Stimulated activated CD4-positive, alpha-beta T cell treated with anti-CD3 and anti-CD28 coated beads, Interleukin-12 subunit alpha, Interleukin-12 subunit beta, amount 100 ng/mL, for 48 hours (primary cell): ENCODE data around the gene ERRFI1.

Experiments used
- DNase-seq, 3 donors: peaks; one replicate each; pipeline ENCODE4 v3.0.0-alpha.2; 2020; ENCODE audit warnings: low read depth in 2 of 3, low spot score in 1 of 3

The ERRFI1 gene

DNA sequence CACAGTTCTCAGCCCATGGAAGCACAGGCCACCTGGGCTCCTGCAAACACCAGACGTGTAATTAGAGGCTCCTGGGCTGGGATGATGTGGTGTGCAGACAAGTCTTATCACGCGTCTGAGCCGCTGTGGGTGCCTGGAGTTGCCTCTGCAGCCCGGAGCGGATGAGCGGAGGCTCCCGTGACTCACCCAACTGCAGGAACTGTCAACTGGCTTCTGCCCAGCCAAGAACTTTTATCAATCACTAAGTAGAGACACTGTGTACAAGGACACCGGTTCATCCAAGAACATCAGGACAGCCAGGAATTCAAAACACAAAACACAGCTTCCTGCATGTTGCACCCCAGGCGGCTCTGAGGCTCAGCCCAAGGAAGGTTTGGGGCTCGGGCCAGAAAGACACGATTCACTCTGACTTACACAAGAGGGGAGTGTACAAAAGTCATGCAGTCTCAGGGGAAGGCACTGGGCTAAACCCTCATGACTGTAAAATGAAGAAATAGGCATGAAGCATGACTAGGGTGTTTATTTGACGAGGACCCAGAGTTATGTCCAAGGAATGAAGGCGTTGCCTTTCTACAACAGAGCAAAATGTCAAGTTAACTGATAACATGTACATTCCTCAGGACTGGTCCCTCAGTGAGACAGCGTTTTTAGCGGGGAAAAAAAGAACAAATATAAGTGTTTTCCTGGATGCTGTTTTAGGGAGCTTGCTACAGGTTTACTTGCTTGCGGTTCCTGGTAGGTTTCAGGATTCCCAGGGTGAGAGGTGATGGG lies 21.1 kb downstream of the ERRFI1 start:
- DNase-seq = no peak

GRCh38 chr1:8004113-8004802 lies 21.9 kb downstream of the ERRFI1 start:
- no peak for DNase-seq

GRCh38 chr1:8003438-8004112 lies 22.5 kb downstream of the ERRFI1 start:
- no peak for DNase-seq

GRCh38 chr1:8002921-8003320 lies 23.2 kb downstream of the ERRFI1 start:
- DNase-seq = no peak

- DNase-seq = no peak
These were observed 23.7 kb downstream of the ERRFI1 start for GRCh38 chr1:8002329-8002910.

DNA sequence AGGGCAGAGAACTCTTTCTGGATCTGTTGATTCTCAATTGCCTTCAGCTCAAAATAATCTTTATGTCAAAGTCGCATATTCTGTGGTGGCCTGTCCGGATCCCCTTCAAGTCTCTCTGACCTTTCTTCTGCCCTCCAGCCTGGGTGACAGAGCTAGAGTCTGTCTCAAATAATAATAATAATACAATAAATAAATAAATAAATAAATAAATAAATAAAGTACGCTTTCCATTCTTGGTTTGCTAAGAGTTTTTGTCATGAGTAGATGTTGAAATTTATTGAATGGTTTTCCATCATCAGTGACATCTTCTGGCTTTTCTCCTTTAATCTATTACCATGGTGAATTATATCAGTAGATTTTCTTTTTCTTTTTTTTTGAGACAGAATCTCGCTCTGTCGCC lies 30.7 kb downstream of the ERRFI1 start:
- DNase-seq = no peak

- DNase-seq = no peak
These were observed 31.3 kb downstream of the ERRFI1 start for GRCh38 chr1:7994827-7995226.

DNA sequence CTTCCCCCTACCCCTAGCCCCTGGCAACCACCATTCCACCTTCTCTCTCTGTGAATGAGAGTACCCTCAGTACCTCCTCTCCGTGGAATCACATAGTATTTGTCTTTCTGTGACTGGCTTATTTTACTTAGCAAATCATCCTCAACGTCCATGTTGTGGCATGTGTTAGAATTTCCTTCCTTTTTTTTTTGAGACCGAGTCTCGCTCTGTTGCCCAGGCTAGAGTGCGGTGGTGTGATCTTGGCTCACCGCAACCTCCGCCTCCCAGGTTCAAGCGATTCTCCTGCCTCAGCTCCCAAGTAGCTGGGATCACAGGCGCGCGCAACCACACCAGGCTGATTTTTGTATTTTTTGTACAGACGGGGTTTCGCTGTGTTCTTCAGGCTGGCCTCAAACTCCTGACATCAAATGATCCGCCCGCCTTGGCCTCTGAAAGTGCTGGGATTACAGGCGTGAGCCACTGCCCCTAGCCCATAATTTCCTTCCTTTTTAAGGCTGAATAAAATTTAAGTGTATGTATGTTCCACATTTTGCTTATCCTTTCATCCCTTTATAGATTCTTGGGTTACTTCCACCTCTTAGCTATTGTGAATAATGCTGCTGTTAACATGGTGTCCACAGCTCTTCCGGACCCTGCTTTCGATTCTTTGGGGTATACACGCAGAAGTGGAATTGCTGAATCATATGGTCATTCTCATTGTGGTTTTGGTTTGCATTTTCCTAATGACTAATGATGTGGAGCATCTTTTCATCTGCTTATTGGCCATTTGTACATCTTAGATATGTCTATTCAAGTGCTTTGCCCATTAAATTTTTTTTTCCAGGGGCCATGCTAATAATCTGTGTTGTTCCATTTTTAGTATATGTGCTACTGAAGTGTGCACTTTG lies 32.3 kb downstream of the ERRFI1 start:
- DNase-seq = no peak

DNA sequence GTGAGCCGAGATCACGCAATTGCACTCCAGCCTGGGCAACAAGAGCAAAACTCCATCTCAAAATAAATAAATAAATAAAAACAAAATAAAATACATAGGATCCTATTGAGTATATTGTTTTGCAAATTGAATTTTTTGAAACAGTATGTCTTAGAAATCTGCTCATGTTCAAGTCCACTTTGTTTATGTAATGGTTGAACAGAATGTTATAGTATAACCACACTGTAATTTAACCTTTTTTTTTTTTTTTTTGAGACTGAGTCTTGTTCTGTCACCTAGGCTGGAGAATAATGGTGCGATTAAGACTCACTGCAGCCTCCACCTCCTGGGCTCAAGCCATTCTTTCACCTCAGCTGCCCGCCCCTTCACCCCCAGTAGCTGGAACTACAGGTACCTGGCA lies 33.2 kb downstream of the ERRFI1 start:
- DNase-seq = no peak

GRCh38 chr1:7991504-7992440 lies 34.3 kb downstream of the ERRFI1 start:
- DNase-seq = no peak

DNA sequence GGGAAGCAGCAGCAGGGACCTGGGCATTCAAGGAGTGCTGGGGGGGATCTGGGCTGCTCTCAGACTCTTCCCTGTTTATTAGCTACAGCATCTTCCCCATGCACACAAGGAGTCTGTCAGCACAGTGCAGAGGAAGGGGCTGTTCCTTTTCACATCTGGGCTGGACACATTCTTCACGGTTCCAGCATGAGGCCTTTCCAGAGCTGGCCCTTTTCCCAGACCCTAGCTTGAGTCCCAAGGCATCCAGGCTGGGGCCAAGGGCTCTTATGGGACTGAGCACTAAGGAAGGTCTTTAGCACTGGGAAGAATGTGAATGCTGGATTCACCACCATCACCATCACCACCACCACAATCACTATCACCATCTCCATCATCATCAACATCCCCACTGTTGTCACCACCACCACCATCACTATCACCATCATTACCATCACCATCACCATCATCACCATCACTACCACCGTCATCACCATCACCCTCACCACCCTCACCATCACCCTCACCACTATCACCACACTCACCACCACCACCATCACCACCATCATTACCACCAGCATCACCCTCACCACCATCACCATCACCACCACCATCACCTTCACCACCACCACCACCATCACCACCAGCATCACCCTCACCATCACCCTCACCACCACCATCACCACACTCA lies 36.2 kb downstream of the ERRFI1 start:
- DNase-seq = no peak

GRCh38 chr1:7988576-7988975 lies 37.5 kb downstream of the ERRFI1 start:
- DNase-seq = no peak

- DNase-seq = no peak
These were observed 38.6 kb downstream of the ERRFI1 start for GRCh38 chr1:7987528-7987927.

GRCh38 chr1:7985851-7986612 lies 40.1 kb downstream of the ERRFI1 start:
- DNase-seq = no peak

DNA sequence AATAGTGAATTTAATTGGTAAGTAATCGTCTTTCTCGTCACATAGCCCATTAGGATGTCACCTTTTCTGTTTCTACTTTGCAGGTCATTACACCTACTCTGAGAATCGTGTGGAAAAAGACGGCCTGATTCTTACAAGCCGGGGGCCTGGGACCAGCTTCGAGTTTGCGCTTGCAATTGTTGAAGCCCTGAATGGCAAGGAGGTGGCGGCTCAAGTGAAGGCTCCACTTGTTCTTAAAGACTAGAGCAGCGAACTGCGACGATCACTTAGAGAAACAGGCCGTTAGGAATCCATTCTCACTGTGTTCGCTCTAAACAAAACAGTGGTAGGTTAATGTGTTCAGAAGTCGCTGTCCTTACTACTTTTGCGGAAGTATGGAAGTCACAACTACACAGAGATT lies 41.3 kb downstream of the ERRFI1 start:
- no peak for DNase-seq

DNA sequence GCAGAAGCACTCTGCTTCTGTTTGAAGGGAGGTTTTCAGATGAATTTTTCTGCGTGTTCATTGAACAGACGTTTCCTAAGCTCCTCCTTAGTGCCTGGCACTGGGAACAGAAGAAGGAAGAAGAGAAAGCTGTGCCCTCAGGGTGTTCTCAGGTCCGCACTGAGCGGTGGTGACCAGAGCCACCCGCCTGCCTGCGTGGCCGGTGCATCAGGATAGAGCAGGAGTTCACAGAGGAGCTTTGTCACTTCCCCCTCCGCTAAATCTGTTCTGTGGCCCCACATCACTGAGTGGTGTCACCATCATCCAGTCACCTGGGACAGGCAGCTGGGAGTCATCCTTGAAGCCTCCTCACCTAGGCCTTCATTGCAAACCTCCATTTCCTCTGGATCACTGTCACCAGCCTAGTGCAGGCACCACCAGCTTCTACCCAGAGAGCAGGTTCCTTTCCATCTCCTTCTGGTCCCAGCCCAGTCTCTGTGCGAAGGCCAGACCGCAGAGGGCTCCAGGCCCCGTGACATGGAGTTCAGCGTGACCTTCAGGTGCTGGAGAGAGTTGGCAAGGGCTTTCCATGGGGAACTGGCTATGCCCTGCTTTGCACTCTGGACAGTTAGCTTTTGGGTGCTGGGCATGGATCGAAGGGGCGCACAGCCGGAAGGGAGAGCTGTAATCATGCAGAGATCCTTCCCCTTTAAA lies 42.9 kb downstream of the ERRFI1 start:
- DNase-seq = no peak

DNA sequence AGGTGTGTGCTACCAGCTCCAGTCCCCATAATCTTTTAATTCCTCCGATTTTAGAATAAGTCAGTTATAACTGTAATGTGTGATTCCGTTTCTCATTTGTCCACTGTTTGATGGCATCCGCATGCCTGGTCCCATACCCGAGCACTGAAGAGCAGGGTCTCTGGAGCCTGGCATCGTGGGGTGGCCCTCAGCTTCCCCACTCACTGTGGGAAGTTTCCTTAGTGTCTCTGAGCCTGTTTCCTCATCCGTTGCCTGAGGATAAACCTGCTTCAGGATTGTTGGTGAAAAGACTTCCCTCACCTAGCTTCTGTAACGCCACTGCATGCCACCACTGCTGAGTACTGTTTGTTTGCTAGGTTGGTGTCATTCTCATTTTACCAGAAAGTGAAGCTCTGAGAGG lies 45.1 kb downstream of the ERRFI1 start:
- no peak for DNase-seq
